Sigmoid colon (tissue), 4 donors: ENCODE measurements around the gene MLIP.

Experiments
- EP300 ChIP-seq, 4 donors: sonication (generic); formaldehyde crosslinking; IDR thresholded peaks; one replicate each; pipeline ENCODE4 v1.6.1; 2017; ENCODE audit warnings: antibody characterized with exemption in 4 of 4
- POLR2A ChIP-seq, 2 donors: fragments of 450-650 bp; IDR thresholded peaks; one replicate each; pipeline ENCODE4 v1.6.1; 2016; ENCODE audit warnings: antibody characterized with exemption in 2 of 2, mild to moderate bottlenecking in 2 of 2, moderate library complexity in 2 of 2
- POLR2AphosphoS5 ChIP-seq, 4 donors: sonication (generic); formaldehyde crosslinking; IDR thresholded peaks; one replicate each; pipeline ENCODE4 v1.6.1; 2017; ENCODE audit warnings: antibody characterized with exemption in 4 of 4
- TF ChIP-seq, protein P1 (sequence below), 4 experiments: fragments of 450-650 bp in 3 of 4; fragments of 200-600 bp in 1 of 4; IDR thresholded peaks; one replicate each; pipeline ENCODE4 v1.5.1; 2016 to 2019; ENCODE audit warnings: antibody characterized with exemption in 4 of 4, mild to moderate bottlenecking in 3 of 4, moderate library complexity in 2 of 4

GRCh38 chr6:54130179-54130578 lies 18.9 kb downstream of the MLIP start:
- TF ChIP-seq, protein P1, sequence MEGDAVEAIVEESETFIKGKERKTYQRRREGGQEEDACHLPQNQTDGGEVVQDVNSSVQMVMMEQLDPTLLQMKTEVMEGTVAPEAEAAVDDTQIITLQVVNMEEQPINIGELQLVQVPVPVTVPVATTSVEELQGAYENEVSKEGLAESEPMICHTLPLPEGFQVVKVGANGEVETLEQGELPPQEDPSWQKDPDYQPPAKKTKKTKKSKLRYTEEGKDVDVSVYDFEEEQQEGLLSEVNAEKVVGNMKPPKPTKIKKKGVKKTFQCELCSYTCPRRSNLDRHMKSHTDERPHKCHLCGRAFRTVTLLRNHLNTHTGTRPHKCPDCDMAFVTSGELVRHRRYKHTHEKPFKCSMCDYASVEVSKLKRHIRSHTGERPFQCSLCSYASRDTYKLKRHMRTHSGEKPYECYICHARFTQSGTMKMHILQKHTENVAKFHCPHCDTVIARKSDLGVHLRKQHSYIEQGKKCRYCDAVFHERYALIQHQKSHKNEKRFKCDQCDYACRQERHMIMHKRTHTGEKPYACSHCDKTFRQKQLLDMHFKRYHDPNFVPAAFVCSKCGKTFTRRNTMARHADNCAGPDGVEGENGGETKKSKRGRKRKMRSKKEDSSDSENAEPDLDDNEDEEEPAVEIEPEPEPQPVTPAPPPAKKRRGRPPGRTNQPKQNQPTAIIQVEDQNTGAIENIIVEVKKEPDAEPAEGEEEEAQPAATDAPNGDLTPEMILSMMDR (IDR thresholded peaks at IDR 0.05): no peak
- TF ChIP-seq EP300 (IDR thresholded peaks at IDR 0.05): no peak
- TF ChIP-seq POLR2A (IDR thresholded peaks at IDR 0.05): no peak
- TF ChIP-seq POLR2AphosphoS5 (IDR thresholded peaks at IDR 0.05): no peak
